ENCODE results near the gene VWA3B.
"Not testable (repeated sequence)": the region's sequence is repeated elsewhere in the genome, so short reads cannot be mapped to it uniquely, and the experiment has no call there.

VWA3B gene

DNA sequence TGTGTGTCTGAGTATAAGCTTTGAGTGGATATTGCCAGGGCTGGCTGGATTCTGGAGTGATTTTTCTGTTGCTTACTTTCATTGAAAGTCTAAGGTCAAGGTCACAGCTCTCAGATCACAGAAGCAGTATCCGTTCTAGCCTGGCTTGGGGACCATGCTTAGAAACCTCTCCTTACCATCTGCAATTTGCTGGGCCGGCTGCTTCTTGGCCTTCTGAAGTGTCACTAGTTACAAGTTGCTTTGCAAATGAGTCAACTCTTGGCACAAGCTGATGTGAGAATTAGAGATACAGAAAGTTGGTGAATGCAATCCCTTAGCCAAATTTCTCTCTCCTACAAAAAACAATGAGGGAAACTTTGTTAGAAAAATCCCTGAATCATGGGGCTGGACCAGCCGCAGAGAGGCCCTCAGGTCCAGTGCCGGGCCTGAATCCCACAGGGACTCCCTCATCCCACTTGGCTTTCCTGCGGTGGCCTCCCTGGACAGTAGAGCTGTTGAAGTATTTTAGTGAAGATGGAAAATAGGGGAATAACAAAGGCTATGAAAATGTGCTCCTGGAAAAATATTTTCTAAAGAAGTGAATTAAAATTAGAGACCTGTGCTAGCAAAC, 166.6 kb downstream of the VWA3B start:
- no peak for DNase-seq (ENCODE audit: low read depth)

- no peak for DNase-seq (ENCODE audit: low read depth)
These were observed 167.6 kb downstream of the VWA3B start for GRCh38 chr2:98254504-98255059.

- no peak for DNase-seq (ENCODE audit: low read depth)
These were observed 171.9 kb downstream of the VWA3B start for GRCh38 chr2:98258906-98259305.

- no peak for DNase-seq (ENCODE audit: low read depth)
These were observed 176.4 kb downstream of the VWA3B start for GRCh38 chr2:98263362-98263761.

DNA sequence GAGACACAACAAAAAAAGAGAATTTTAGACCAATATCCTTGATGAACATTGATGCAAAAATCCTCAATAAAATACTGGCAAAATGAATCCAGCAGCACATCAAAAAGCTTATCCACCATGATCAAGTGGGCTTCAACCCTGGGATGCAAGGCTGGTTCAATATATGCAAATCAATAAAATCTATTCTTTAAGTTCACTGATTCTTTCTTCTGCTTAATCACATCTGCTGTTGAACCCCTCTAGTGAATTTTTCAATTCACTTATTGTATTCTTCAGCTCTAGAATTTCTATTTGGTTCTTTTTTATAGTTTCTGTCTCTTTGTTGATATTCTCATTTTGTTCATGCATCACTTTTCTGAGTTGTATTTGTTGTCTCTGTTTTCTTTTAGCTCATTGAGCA, 181.3 kb downstream of the VWA3B start:
- DNase-seq (ENCODE audit: low read depth), result not testable (repeated sequence)

- DNase-seq (ENCODE audit: low read depth), result no peak
These were observed 182.3 kb downstream of the VWA3B start for GRCh38 chr2:98269274-98269673.

GRCh38 chr2:98269830-98270229, 182.9 kb downstream of the VWA3B start:
- DNase-seq (ENCODE audit: low read depth), result no peak

- DNase-seq (ENCODE audit: low read depth), result no peak
These were observed 190.3 kb downstream of the VWA3B start for GRCh38 chr2:98277162-98277859.

DNA sequence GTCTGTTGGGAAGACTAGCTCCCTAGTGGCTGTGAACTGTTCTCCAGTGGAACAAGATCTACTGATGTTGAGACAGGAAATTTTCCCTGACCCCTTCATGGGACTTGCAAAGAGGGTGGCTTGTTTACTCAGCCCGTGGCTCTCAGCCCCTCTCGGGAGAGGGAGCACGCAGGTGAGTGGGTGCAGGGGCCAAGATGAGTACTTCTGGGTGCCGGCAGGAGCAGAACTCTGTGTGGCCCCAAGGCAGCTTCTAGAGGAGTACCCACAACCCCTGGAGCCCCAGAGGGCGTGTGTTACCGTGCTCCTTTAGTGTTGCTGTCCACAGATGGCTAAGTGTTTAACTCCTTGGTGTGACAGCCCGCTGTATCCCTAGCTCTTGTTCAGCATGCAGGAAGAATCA, 191.1 kb downstream of the VWA3B start:
- DNase-seq (ENCODE audit: low read depth), result no peak

DNA sequence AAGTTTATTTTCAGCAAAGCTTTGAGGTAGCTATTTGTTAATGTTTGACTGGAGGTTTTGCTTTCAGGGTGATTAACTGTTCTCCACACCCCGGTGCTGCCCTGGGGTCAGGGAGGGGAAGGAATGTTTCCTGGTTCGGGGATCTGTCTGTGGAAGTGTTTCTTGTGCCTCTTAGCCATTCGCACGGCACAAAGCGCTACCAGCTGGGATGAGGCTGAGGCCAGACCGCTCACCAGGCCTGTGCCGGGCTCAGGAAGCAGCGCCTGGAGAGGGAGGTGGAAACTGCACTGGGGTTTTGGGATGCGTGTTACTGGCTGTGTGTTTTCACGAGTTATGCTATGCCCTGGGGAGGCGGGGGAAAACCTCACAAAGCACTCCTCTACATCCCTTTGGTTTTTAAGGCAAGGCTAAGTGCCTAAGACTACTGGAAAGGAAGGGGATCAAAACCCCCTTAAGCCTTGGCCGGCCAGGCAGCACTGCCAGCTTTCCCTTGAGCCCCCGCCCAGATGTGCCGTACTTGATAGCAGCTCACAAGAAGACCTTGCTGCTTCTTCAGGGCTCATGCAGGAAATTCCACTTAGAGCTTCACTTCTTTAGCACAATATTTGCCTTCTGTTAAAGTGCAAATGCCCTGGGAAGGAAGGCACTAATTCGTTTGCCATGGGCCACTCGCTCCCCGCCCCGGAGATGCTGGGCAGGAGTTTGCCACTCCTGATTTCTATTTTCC, 193.6 kb downstream of the VWA3B start:
- no peak for DNase-seq (ENCODE audit: low read depth)

- no peak for DNase-seq (ENCODE audit: low read depth)
These were observed 194.6 kb downstream of the VWA3B start for GRCh38 chr2:98281607-98282006.

GRCh38 chr2:98282109-98282508, 195.1 kb downstream of the VWA3B start:
- DNase-seq (ENCODE audit: low read depth), result no peak

GRCh38 chr2:98293030-98293429, 206.1 kb downstream of the VWA3B start:
- no peak for DNase-seq (ENCODE audit: low read depth)

- no peak for DNase-seq (ENCODE audit: low read depth)
These were observed 207.1 kb downstream of the VWA3B start for GRCh38 chr2:98293931-98294687.

DNA sequence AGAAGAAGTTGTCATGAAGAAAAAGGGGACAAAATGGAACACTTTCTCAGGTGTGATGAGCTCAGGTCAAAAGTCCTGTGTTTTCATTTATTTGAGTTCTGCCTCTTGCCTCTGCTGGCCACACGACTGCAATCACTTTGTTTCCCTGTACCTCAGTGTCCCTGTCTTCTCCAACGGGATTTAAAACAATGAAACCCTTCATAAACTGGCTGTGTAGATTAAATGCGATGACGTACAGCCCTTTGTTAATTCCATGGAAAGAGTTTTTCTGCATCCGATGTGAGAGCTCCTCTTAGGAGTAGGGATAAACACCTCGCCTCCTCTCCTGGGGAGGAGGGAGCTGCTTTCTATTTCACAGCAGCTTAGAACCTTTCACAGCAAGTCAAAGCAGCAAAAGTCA, 207.7 kb downstream of the VWA3B start:
- no peak for DNase-seq (ENCODE audit: low read depth)

- no peak for DNase-seq (ENCODE audit: low read depth)
These were observed 208.3 kb downstream of the VWA3B start for GRCh38 chr2:98295275-98295674.

- DNase-seq (ENCODE audit: low read depth), result no peak
These were observed 208.9 kb downstream of the VWA3B start for GRCh38 chr2:98295721-98296414.

DNA sequence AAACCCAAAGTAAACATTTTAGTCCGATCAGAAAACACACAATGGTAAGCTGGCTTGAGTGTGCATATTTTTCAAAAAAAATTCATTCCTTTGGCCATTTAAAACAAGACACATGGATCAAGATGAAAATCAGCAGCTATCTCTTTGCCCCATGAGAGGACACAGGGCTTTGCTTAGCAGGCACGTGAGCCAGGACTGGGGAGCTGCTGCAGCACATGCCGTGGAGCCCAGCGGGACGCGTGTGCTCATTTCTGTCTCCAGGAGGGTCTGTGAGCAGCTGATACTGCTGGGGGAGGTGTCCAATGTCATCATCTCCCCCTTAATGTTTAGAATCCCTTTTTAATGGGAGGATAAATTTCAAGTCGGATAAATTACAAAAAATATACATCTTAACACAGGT, 209.5 kb downstream of the VWA3B start:
- no peak for DNase-seq (ENCODE audit: low read depth)

DNA sequence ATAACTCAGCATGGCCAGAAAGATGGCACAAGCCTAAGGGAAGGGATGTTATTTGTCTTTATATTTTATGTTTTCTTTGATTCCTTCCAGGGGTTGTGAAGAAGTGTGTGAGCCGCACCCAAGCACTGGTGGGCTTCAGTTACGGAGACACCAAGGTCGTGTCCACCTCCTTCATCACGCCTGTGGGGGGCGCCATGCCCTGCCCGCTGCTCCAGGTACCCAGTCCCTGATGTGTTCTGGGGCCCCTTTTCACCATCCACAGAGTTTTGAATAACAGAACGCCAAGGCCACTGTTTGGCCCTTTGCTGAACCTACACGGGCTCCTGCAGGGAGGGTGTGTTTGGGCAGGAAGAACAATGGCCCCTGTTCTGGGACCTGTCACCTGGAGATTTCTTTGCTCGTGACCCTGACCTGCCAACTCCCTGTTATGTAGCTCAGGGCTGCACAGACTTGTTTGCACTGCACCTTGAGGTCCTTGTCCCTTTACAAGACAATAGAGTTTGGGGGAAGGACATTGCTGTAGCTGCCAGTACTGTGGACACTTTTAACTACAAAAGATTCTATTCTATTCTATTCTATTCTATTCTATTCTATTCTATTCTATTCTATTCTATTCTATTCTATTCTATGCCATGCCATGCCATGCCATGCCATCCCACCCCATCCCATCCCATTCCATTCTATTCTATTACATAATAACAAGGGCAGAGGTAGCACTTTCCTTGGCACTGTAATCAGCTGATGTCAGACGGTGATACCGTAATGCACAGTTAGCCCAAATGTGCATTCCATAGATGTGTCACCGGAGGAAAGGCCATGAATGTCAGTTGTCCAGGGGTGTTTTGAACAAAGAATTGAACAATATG, 211.1 kb downstream of the VWA3B start:
- no peak for DNase-seq (ENCODE audit: low read depth)

GRCh38 chr2:98298683-98299164, 211.8 kb downstream of the VWA3B start:
- no peak for DNase-seq (ENCODE audit: low read depth)

Measured in stimulated activated CD4-positive, alpha-beta T cell treated with anti-CD3 and anti-CD28 coated beads, Interleukin-2, amount 100 ng/mL, for 4 hours (primary cell).